Progenitor cell of endocrine pancreas (in vitro differentiated cells): ENCODE data around the gene MBNL2. TPM values are rescaled to one million over a fixed set of nuclear protein-coding genes. Genes with fewer than 3 reads are reported as not detected.

Experiments
- DNase-seq: peaks from one replicate; pipeline ENCODE4 v3.0.0; 2021; ENCODE audit warnings: low spot score; ENCODE audit not compliant: unreplicated experiment
- H3K27ac Mint-ChIP-seq: 2 replicates; pipeline ENCODE4 v1.8.0; 2021; ENCODE audit warnings: mild to moderate bottlenecking, moderate library complexity, mixed read lengths
- H3K27me3 Mint-ChIP-seq: 2 replicates; pipeline ENCODE4 v1.8.0; 2021; ENCODE audit warnings: mixed read lengths
- H3K36me3 Mint-ChIP-seq: 2 replicates; pipeline ENCODE4 v1.8.0; 2022; ENCODE audit warnings: mixed read lengths; ENCODE audit not compliant: insufficient read depth
- H3K4me1 Mint-ChIP-seq: 2 replicates; pipeline ENCODE4 v1.8.0; 2021; ENCODE audit warnings: low read depth, mixed read lengths
- H3K4me3 Mint-ChIP-seq: 2 replicates; pipeline ENCODE4 v1.8.0; 2021; ENCODE audit warnings: low read depth, mild to moderate bottlenecking, moderate library complexity, mixed read lengths
- H3K9me3 Mint-ChIP-seq: 2 replicates; pipeline ENCODE4 v1.8.0; 2021; ENCODE audit warnings: low read depth, mixed read lengths
- CTCF ChIP-seq: fragments of 200-600 bp; sonication (generic); IDR thresholded peaks from one replicate; pipeline ENCODE4 v1.5.0; 2021; ENCODE audit warnings: antibody characterized with exemption, mild to moderate bottlenecking; ENCODE audit not compliant: unreplicated experiment
- total RNA-seq: library from RNA; stranded (reverse); gene quantifications from 2 replicates; pipeline ENCODE4 v1.2.1, GENCODE V29; 2021

The MBNL2 gene
- total RNA-seq, 1 donor from 2014 or later = 51.3 TPM

DNA sequence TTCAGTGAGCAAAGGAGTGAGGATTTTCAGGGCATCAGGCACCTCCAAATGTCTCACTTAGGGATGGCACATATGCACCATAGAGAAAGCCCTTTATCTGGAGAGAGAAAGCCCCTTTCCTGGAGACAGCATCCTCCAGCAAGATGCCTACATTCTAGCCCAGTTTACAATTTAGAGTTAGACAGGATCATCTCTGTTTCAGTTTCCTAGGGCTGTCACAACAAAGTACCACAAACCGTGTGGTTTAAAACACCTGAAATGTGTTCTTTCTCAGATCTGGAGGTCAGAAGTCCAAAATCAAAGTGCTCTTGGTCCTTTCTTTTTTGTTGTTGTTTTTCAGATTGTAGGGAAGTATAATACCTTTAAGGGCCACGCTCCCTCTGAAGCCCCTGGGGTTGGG, 61.8 kb downstream of the MBNL2 start:
- Mint-ChIP-seq H3K36me3 (peaks cover 13% of the 10 kb centered on the region), H3K9me3 (no peaks in the 10 kb centered on the region), H3K4me3 (no peak overlapping the region), H3K4me1 (peaks cover 19% of the 10 kb centered on the region), H3K27ac (peak overlapping the region; percentile 18), H3K27me3 (no peaks in the 10 kb centered on the region)
- no peak for TF ChIP-seq CTCF
- no peak for DNase-seq

DNA sequence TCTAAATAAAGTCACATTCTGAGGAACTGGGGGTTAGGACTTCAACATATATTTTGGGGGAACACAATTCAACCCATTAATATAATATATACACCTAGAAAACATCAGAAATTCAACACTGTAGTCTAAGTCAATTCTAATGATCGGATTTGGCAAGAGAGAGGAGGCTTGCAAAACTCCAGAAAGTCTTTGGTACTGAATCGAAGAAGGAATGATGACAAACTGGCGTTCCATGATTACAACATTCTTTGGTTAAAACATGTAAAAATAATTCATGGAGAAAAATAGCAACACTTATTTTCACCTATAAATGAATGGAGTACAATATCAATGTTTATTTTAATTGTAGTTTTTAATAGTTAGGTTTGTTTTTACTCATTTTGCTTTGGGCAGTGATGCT, 62.4 kb downstream of the MBNL2 start:
- H3K36me3 Mint-ChIP-seq = peaks cover 13% of the 10 kb centered on the region
- H3K27me3 Mint-ChIP-seq = no peaks in the 10 kb centered on the region
- no peaks in the 10 kb centered on the region for H3K9me3 Mint-ChIP-seq
- no peak overlapping the region for H3K4me3 Mint-ChIP-seq
- no peak overlapping the region for H3K27ac Mint-ChIP-seq
- H3K4me1 Mint-ChIP-seq = peaks cover 19% of the 10 kb centered on the region
- no peak for TF ChIP-seq CTCF
- DNase-seq = no peak

- no peak for DNase-seq
- H3K27me3 Mint-ChIP-seq = no peaks in the 10 kb centered on the region
- TF ChIP-seq CTCF = no peak
- H3K4me3 Mint-ChIP-seq = no peak overlapping the region
- no peaks in the 10 kb centered on the region for H3K9me3 Mint-ChIP-seq
- no peak overlapping the region for H3K27ac Mint-ChIP-seq
- H3K4me1 Mint-ChIP-seq = peaks cover 11% of the 10 kb centered on the region
- H3K36me3 Mint-ChIP-seq = peaks cover 13% of the 10 kb centered on the region
These were observed 63.3 kb downstream of the MBNL2 start for GRCh38 chr13:97285221-97285955.

DNA sequence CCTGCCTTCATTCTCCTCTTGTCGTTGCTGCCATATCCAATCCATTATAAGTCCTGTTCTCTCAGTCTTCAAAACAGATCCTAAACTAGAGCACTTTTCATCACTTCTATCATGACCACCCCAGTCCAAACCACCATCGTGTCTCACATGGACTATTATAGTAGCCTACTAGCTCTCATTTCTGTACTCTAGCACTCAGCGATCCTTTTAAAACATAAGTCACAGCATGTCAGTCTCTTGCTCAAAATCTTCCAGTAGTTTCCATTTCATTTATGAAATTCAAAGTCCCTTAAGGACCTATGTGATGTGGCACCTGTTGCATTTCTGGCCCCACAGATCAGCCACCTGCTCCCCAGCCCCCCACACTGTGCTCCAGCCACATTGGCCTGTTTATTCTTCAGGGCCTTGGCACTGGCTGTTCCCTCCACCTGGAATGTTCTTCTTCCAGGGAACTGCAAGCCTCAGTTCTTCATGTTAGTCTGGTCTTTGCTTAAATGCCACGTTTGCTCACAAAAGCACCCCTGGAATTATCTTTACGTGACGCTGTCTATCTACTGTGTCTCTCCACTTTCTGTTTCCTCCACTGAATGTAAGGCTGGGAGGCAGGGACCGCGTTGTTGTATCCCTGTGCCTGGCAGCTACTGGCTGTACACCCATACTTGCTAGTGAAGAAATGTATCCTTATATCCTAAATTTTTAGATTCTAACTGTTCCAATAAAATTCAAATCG, 64.3 kb downstream of the MBNL2 start:
- Mint-ChIP-seq H3K27me3 (no peaks in the 10 kb centered on the region), H3K4me1 (peaks cover 7% of the 10 kb centered on the region), H3K36me3 (peaks cover 12% of the 10 kb centered on the region), H3K4me3 (no peak overlapping the region), H3K27ac (no peak overlapping the region), H3K9me3 (peaks cover 4% of the 10 kb centered on the region)
- TF ChIP-seq CTCF = no peak
- DNase-seq = no peak

GRCh38 chr13:97287047-97287383, 64.9 kb downstream of the MBNL2 start:
- Mint-ChIP-seq H3K4me1 (peaks cover 7% of the 10 kb centered on the region), H3K4me3 (no peak overlapping the region), H3K27me3 (no peaks in the 10 kb centered on the region), H3K27ac (no peak overlapping the region), H3K36me3 (peaks cover 12% of the 10 kb centered on the region), H3K9me3 (peaks cover 4% of the 10 kb centered on the region)
- no peak for TF ChIP-seq CTCF
- no peak for DNase-seq
